GM23338 (cell line): ENCODE results near the gene ARL5A. TPM values are rescaled to one million over a fixed set of nuclear protein-coding genes. Genes with fewer than 3 reads are reported as not detected.

Experiments used
- ATAC-seq: fragments of 200-7000 bp; cut with Tn5 transposase; 3 replicates; pipeline ENCODE4 v1.9.1; 2020
- DNase-seq: peaks from one replicate; pipeline ENCODE4 v3.0.0-alpha.2; 2015; ENCODE audit warnings: low spot score
- H2AFZ ChIP-seq: fragments of 200-600 bp; sonication (generic); 2 replicates; pipeline ENCODE4 v1.8.0; 2016; ENCODE audit warnings: antibody characterized with exemption, mild to moderate bottlenecking, moderate library complexity
- H3F3A ChIP-seq: fragments of 200-600 bp; sonication (generic); replicated peaks from 2 replicates; pipeline ENCODE4 v1.8.0; 2017; ENCODE audit warnings: antibody characterized with exemption, mixed run types, low read depth
- H3K27ac ChIP-seq: fragments of 200-600 bp; sonication (generic); 2 replicates; pipeline ENCODE4 v1.6.1; 2016; ENCODE audit warnings: low read depth
- H3K27me3 ChIP-seq: fragments of 200-600 bp; sonication (generic); 2 replicates; pipeline ENCODE4 v1.8.0; 2016; ENCODE audit warnings: mild to moderate bottlenecking, mixed run types, moderate library complexity; ENCODE audit not compliant: insufficient read depth
- H3K36me3 ChIP-seq: fragments of 200-600 bp; sonication (generic); 2 replicates; pipeline ENCODE4 v1.8.0; 2016; ENCODE audit warnings: mild to moderate bottlenecking; ENCODE audit not compliant: insufficient read depth
- H3K4me1 ChIP-seq: fragments of 200-600 bp; sonication (generic); 2 replicates; pipeline ENCODE4 v1.8.0; 2016; ENCODE audit warnings: mild to moderate bottlenecking, moderate library complexity; ENCODE audit not compliant: insufficient read depth
- H3K4me2 ChIP-seq: fragments of 200-600 bp; sonication (generic); 2 replicates; pipeline ENCODE4 v1.7.1; 2017; ENCODE audit warnings: mixed run types
- H3K4me3 ChIP-seq: fragments of 200-600 bp; sonication (generic); 2 replicates; pipeline ENCODE4 v1.6.1; 2016; ENCODE audit warnings: mixed run types
- H3K79me2 ChIP-seq: fragments of 200-600 bp; sonication (generic); replicated peaks from 2 replicates; pipeline ENCODE4 v1.8.0; 2017; ENCODE audit warnings: mild to moderate bottlenecking; ENCODE audit not compliant: insufficient read depth
- H3K9me2 ChIP-seq: fragments of 200-600 bp; sonication (generic); 2 replicates; pipeline ENCODE4 v1.8.0; 2017; ENCODE audit not compliant: insufficient read depth
- H4K20me1 ChIP-seq: fragments of 200-600 bp; sonication (generic); replicated peaks from 2 replicates; pipeline ENCODE4 v1.8.0; 2017; ENCODE audit warnings: mild to moderate bottlenecking; ENCODE audit not compliant: insufficient read depth
- H3K27ac Mint-ChIP-seq: 2 replicates; pipeline ENCODE4 v1.8.0; 2020; ENCODE audit warnings: inconsistent platforms, mild to moderate bottlenecking, moderate library complexity, mixed read lengths
- H3K27me3 Mint-ChIP-seq: 3 replicates; pipeline ENCODE4 v1.8.0; 2022; ENCODE audit warnings: low read depth, mild to moderate bottlenecking, moderate library complexity, mixed read lengths, inconsistent platforms; ENCODE audit not compliant: insufficient read depth, poor library complexity
- H3K36me3 Mint-ChIP-seq: 3 replicates; pipeline ENCODE4 v1.8.0; 2021; ENCODE audit warnings: low read depth, mild to moderate bottlenecking, inconsistent platforms, moderate library complexity, mixed read lengths
- H3K4me1 Mint-ChIP-seq: 3 replicates; pipeline ENCODE4 v1.8.0; 2020; ENCODE audit warnings: mild to moderate bottlenecking, inconsistent platforms, mixed read lengths
- H3K4me3 Mint-ChIP-seq: 3 replicates; pipeline ENCODE4 v1.8.0; 2021; ENCODE audit warnings: moderate library complexity, mild to moderate bottlenecking, inconsistent platforms, mixed read lengths
- H3K9me3 Mint-ChIP-seq: 3 replicates; pipeline ENCODE4 v1.8.0; 2020; ENCODE audit warnings: moderate library complexity, mild to moderate bottlenecking, inconsistent platforms, mixed read lengths
- CREB1 ChIP-seq: fragments of 250-450 bp; sonication (Bioruptor Pico); IDR thresholded peaks from 2 replicates; pipeline ENCODE4 v1.5.0; 2020; ENCODE audit warnings: low read depth, mild to moderate bottlenecking, moderate library complexity
- CTCF ChIP-seq, 2 experiments: fragments of 200-600 bp in 1 of 2; sonication (generic) in 1 of 2; conservative IDR thresholded peaks; 2 replicates each; pipeline versions ENCODE4 v1.5.1 to v1.6.1; 2016 to 2017; ENCODE audit warnings: antibody characterized with exemption in 2 of 2, low read depth in 2 of 2, mild to moderate bottlenecking in 2 of 2, moderate library complexity in 1 of 2
- ETS1 ChIP-seq: IDR thresholded peaks from 2 replicates; pipeline ENCODE4 v1.6.1; 2016; ENCODE audit warnings: antibody characterized with exemption
- EZH2 ChIP-seq: fragments of 200-600 bp; sonication (generic); IDR thresholded peaks from one replicate; pipeline ENCODE4 v1.8.0; 2017; ENCODE audit warnings: antibody characterized with exemption, mild to moderate bottlenecking, low read depth; ENCODE audit not compliant: unreplicated experiment
- EZH2phosphoT487 ChIP-seq: fragments of 200-600 bp; sonication (generic); IDR thresholded peaks from one replicate; pipeline ENCODE4 v1.8.1; 2018; ENCODE audit warnings: antibody characterized with exemption; ENCODE audit not compliant: unreplicated experiment
- JUNB ChIP-seq: IDR thresholded peaks from one replicate; pipeline ENCODE4 v1.6.1; 2016; ENCODE audit warnings: antibody characterized with exemption; ENCODE audit not compliant: unreplicated experiment
- NANOG ChIP-seq: IDR thresholded peaks from 2 replicates; pipeline ENCODE4 v1.6.1; 2016; ENCODE audit warnings: antibody characterized with exemption, borderline replicate concordance
- POLR2AphosphoS5 ChIP-seq: IDR thresholded peaks from 2 replicates; pipeline ENCODE4 v1.6.1; 2016; ENCODE audit warnings: antibody characterized with exemption, low read depth
- REST ChIP-seq: IDR thresholded peaks from one replicate; pipeline ENCODE4 v1.6.1; 2018; ENCODE audit warnings: antibody characterized with exemption; ENCODE audit not compliant: unreplicated experiment
- STAT1 ChIP-seq: IDR thresholded peaks from one replicate; pipeline ENCODE4 v1.6.1; 2016; ENCODE audit warnings: antibody characterized with exemption; ENCODE audit not compliant: unreplicated experiment
- ZNF114 ChIP-seq: fragments of 250-450 bp; sonication (Bioruptor Pico); IDR thresholded peaks from 2 replicates; pipeline ENCODE4 v1.5.0; 2020; ENCODE audit warnings: mild to moderate bottlenecking, moderate library complexity
- ZNF331 ChIP-seq: fragments of 250-450 bp; sonication (Bioruptor Pico); IDR thresholded peaks from 2 replicates; pipeline ENCODE4 v1.5.0; 2020; ENCODE audit warnings: low read depth, mild to moderate bottlenecking, moderate library complexity
- ZNF462 ChIP-seq: fragments of 250-450 bp; sonication (Bioruptor Pico); IDR thresholded peaks from 2 replicates; pipeline ENCODE4 v1.5.0; 2020; ENCODE audit warnings: mild to moderate bottlenecking, moderate library complexity
- polyA plus RNA-seq: library from polyadenylated mRNA; unstranded; fragments of >200 nt; fragmentation: Nextera tagmentation; extraction: Ambion mirVana; gene quantifications from 2 replicates; pipeline ENCODE4 v1.2.1, GENCODE V29; 2016
- total RNA-seq: library from RNA; depleted of rRNA; stranded (reverse); fragments of >200 nt; shearing (Covaris generic); gene quantifications from 2 replicates; pipeline ENCODE4 v1.2.3, GENCODE V29; 2014

Gene ARL5A
- total and polyA plus RNA-seq, 2 experiments from 2014 or later = 26.8 to 104 TPM

- DNase-seq = no peak
- ATAC-seq = no peak
- H3F3A ChIP-seq = no peaks in the 10 kb centered on the region
- peaks cover 9% of the 10 kb centered on the region; the same call in 1 of the 2 replicates for H3K9me2 ChIP-seq
- Mint-ChIP-seq H3K27me3 (no peaks in the 10 kb centered on the region), H3K36me3 (peaks cover 37% of the 10 kb centered on the region), H3K4me3 (no peak overlapping the region), H3K27ac (no peak overlapping the region), H3K9me3 (peaks cover 7% of the 10 kb centered on the region; the same call in 1 of the 3 replicates), H3K4me1 (0 out of 3 replicates have a peak, but pooled peaks cover 2% of the 10 kb centered on the region)
- H3K79me2 ChIP-seq = no peaks in the 10 kb centered on the region
- H3K4me2 ChIP-seq = no peak overlapping the region
- no peaks in the 10 kb centered on the region for H4K20me1 ChIP-seq
- no peak overlapping the region for H3K4me3 ChIP-seq
- no peaks in the 10 kb centered on the region for H3K4me1 ChIP-seq
- no peak overlapping the region for H2AFZ ChIP-seq
- TF ChIP-seq STAT1 (no peak), REST (no peak), EZH2 (no peak), NANOG (no peak), EZH2phosphoT487 (no peak), ZNF114 (CRISPR knock-in tag) (no peak), ZNF331 (CRISPR knock-in tag) (no peak), ETS1 (no peak), POLR2AphosphoS5 (no peak), CTCF (conservative IDR thresholded peaks at IDR 0.05; ENCODE audit: low read depth in 2 of 2) (no peak), ZNF462 (no peak), CREB1 (no peak), JUNB (no peak)
- no peak overlapping the region for H3K27ac ChIP-seq
- no peaks in the 10 kb centered on the region for H3K27me3 ChIP-seq
- 0 out of 2 replicates have a peak, but pooled peaks cover 7% of the 10 kb centered on the region for H3K36me3 ChIP-seq
Measured at GRCh38 chr2:151774506-151774905, 53.7 kb downstream of the ARL5A start.
